Measurements from ENCODE around the gene INS. TPM values are rescaled to one million over a fixed set of nuclear protein-coding genes. Genes with fewer than 3 reads are reported as not detected.

Gene INS
- total and polyA plus RNA-seq, 2 of the 8 experiments (the other 6 are each of a cell fraction or from before 2014, with no cell fraction given), result not detected

DNA sequence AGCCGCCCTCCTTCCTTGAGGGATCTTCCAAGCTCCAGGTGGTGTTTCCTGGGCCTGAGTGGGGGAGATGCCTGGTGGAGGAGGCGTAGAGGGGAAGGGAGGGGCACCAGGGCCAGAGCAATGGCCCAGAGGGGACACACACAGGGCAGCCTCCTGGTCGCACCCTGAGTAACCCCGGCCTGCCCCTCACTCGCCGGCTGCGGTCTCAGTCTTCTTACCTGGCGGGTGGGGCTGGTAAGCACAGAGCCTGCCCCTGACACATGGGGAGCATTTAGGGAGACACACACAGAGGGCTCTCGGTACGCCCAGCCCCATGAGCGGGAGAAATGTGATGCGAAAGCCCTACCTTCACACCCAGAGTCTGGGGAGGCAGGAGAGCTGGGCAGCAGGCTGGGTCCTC, 45.7 kb downstream of the INS start:
- Histone ChIP-seq H3K23me2 (ENCODE audit: low read depth, low read length) (peaks cover 2% of the 10 kb centered on the region; the same call in 1 of the 2 replicates), H3K27ac (ENCODE audit: low read depth, low read length) (no peak overlapping the region), H2BK20ac (ENCODE audit: low read length) (no peak overlapping the region), H2BK120ac (replicated peaks; ENCODE audit: low read depth, low read length) (no peak overlapping the region), H3K9ac (replicated peaks in 1 of 4; ENCODE audit: extremely low read depth in 1 of 4, low read depth in 3 of 4, low read length in 3 of 4) (no peak overlapping the region), H3K79me1 (ENCODE audit: low read depth, low read length) (no peaks in the 10 kb centered on the region), H3K9me3 (ENCODE audit: insufficient read depth in 2 of 2, low read depth in 1 of 2, low read length in 1 of 2) (peaks cover 8 to 13% of the 10 kb centered on the region in 2 experiments), H3K4me1 (replicated peaks in 1 of 4; ENCODE audit: control insufficient read depth in 3 of 4, insufficient read depth in 4 of 4, low read length in 3 of 4) (peaks cover 0 to 3% (median 1%) of the 10 kb centered on the region in 4 experiments; a peak in 1 of 7 replicates), H3K18ac (ENCODE audit: extremely low read depth, low read length) (no peak overlapping the region), H2BK15ac (ENCODE audit: low read length) (no peak overlapping the region; the same call in 1 of the 2 replicates), H3K36me3 (ENCODE audit: control insufficient read depth in 2 of 4, insufficient read depth in 4 of 4, low read length in 3 of 4) (no peaks in the 10 kb centered on the region), H4K91ac (replicated peaks; ENCODE audit: insufficient read length, low read length) (no peak overlapping the region), H3K27me3 (replicated peaks in 1 of 4; ENCODE audit: control insufficient read depth in 3 of 4, extremely low read depth in 1 of 4, insufficient read depth in 3 of 4, low read length in 3 of 4) (no peaks in the 10 kb centered on the region; a peak in 1 of 7 replicates), H4K8ac (ENCODE audit: extremely low read depth, insufficient read depth, low read length) (peak overlapping the region; percentile 16; the same call in 1 of the 2 replicates), H3K79me2 (ENCODE audit: control insufficient read depth in 1 of 2, insufficient read depth in 2 of 2, low read length in 2 of 2) (no peaks in the 10 kb centered on the region), H3K4ac (replicated peaks; ENCODE audit: insufficient read length, low read depth, low read length) (no peak overlapping the region), H4K20me1 (replicated peaks in 1 of 2; ENCODE audit: control insufficient read depth in 1 of 2, insufficient read depth in 2 of 2, low read length in 2 of 2) (no peaks in the 10 kb centered on the region), H2AK5ac (ENCODE audit: low read depth, low read length) (no peak overlapping the region), H2BK5ac (ENCODE audit: low read depth, low read length) (no peak overlapping the region), H3K4me2 (ENCODE audit: insufficient read depth in 1 of 2, low read depth in 2 of 2, low read length in 2 of 2) (no peak overlapping the region), H3K14ac (ENCODE audit: insufficient read length) (no peak overlapping the region), H4K5ac (ENCODE audit: insufficient read length, low read depth, low read length) (no peak overlapping the region), H3K4me3 (ENCODE audit: extremely low read depth in 1 of 4, insufficient read depth in 2 of 4, low read depth in 3 of 4, low read length in 4 of 4) (no peak overlapping the region), H2AFZ (ENCODE audit: low read length) (no peak overlapping the region), H2BK12ac (ENCODE audit: low read depth, low read length) (no peak overlapping the region), H3K56ac (replicated peaks; ENCODE audit: insufficient read length, low read depth, low read length) (no peak overlapping the region), H3K23ac (ENCODE audit: insufficient read length) (no peak overlapping the region)
- no peak for FAIRE-seq
- TF ChIP-seq RXRA (IDR thresholded peaks at IDR 0.05; ENCODE audit: insufficient read depth, low read depth, low read length), result no peak
- TF ChIP-seq, protein P1, sequence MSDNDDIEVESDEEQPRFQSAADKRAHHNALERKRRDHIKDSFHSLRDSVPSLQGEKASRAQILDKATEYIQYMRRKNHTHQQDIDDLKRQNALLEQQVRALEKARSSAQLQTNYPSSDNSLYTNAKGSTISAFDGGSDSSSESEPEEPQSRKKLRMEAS (IDR thresholded peaks at IDR 0.05), result no peak
- TF ChIP-seq EGR1 (IDR thresholded peaks at IDR 0.05; ENCODE audit: borderline replicate concordance, low read depth, low read length), result no peak
- TF ChIP-seq, protein P2, sequence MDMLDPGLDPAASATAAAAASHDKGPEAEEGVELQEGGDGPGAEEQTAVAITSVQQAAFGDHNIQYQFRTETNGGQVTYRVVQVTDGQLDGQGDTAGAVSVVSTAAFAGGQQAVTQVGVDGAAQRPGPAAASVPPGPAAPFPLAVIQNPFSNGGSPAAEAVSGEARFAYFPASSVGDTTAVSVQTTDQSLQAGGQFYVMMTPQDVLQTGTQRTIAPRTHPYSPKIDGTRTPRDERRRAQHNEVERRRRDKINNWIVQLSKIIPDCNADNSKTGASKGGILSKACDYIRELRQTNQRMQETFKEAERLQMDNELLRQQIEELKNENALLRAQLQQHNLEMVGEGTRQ (IDR thresholded peaks at IDR 0.05; ENCODE audit: low read length), result no peak
- no peak for TF ChIP-seq ASH2L (IDR thresholded peaks at IDR 0.05; ENCODE audit: low read length)
- no peak for TF ChIP-seq BRCA1 (IDR thresholded peaks at IDR 0.05; ENCODE audit: low read depth, low read length)
- TF ChIP-seq KDM4A (IDR thresholded peaks at IDR 0.05; ENCODE audit: low read depth, low read length, severe bottlenecking), result no peak
- TF ChIP-seq, protein P3, sequence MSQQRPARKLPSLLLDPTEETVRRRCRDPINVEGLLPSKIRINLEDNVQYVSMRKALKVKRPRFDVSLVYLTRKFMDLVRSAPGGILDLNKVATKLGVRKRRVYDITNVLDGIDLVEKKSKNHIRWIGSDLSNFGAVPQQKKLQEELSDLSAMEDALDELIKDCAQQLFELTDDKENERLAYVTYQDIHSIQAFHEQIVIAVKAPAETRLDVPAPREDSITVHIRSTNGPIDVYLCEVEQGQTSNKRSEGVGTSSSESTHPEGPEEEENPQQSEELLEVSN (IDR thresholded peaks at IDR 0.05), result no peak
- no peak for TF ChIP-seq NANOG (IDR thresholded peaks at IDR 0.05; ENCODE audit: insufficient read depth, low read depth, low read length, poor library complexity, severe bottlenecking)
- no peak for TF ChIP-seq TCF12 (IDR thresholded peaks at IDR 0.05; ENCODE audit: low read depth, low read length)
- 91% methylated on average over 10 of the region's 12 CpGs; no CpG with 5 or more reads in 1 of the 2 experiments for WGBS, 2 experiments (ENCODE audit: extremely low coverage in 1 of 2, insufficient coverage in 1 of 2, insufficient read length in 1 of 2, insufficient replicate concordance in 2 of 2, low coverage in 1 of 2, low lambda C conversion rate in 2 of 2, missing lambda C conversion rate in 1 of 2)
- CTCF ChIA-PET (ENCODE audit: partially characterized antibody), result interaction anchor here (0.8 to 1.8 kb wide), 7 partner anchors 12 to 79 kb away, joined by 3 to 6 read pairs (median 3); no protein-coding TSS in a partner anchor
- no peak for DNase-seq (ENCODE audit: low read depth in 1 of 2, low spot score in 2 of 2)
- POLR2A ChIA-PET (ENCODE audit: partially characterized antibody), result no interaction called here

Measured in H1 (cell line).